GM19023 (cell line): Measurements from ENCODE around the gene URAD.
"Not testable (repeated sequence)": the region's sequence is repeated elsewhere in the genome, so short reads cannot be mapped to it uniquely, and the experiment has no call there.

Experiments used
- ATAC-seq: cut with Tn5 transposase; IDR thresholded peaks from one replicate; pipeline ENCODE4 v1.9.1; 2021; ENCODE audit warnings: mild to moderate bottlenecking, moderate library complexity; ENCODE audit not compliant: unreplicated experiment

Gene URAD

GRCh38 chr13:27971236-27971645 lies 17.3 kb downstream of the URAD start:
- ATAC-seq = no peak

GRCh38 chr13:27970382-27971235 lies 17.9 kb downstream of the URAD start:
- ATAC-seq = no peak

- no peak for ATAC-seq
Measured at GRCh38 chr13:27969866-27970229, 18.6 kb downstream of the URAD start.

GRCh38 chr13:27969082-27969865 lies 19.2 kb downstream of the URAD start, which contains the start of gene CDX2:
TSS of gene CDX2 (minus strand) at chr13:27969315. CDS start at chr13:27969006, 309 bp downstream.
- ATAC-seq = no peak

- no peak for ATAC-seq
Measured at GRCh38 chr13:27968316-27969081, 20.0 kb downstream of the URAD start.

- no peak for ATAC-seq
Measured at GRCh38 chr13:27967736-27968315, 20.7 kb downstream of the URAD start.

- no peak for ATAC-seq
Measured at GRCh38 chr13:27967203-27967735, 21.2 kb downstream of the URAD start.

- ATAC-seq = no peak
Measured at GRCh38 chr13:27966641-27967202, 21.8 kb downstream of the URAD start.

GRCh38 chr13:27965740-27966640 lies 22.5 kb downstream of the URAD start:
- ATAC-seq = no peak

GRCh38 chr13:27965343-27965739 lies 23.2 kb downstream of the URAD start:
- ATAC-seq = no peak

GRCh38 chr13:27964741-27965323 lies 23.7 kb downstream of the URAD start:
- ATAC-seq = no peak

GRCh38 chr13:27964206-27964605 lies 24.3 kb downstream of the URAD start:
- ATAC-seq = not testable (repeated sequence)

- ATAC-seq = no peak
Measured at GRCh38 chr13:27963491-27963890, 25.0 kb downstream of the URAD start.

GRCh38 chr13:27962982-27963381 lies 25.5 kb downstream of the URAD start:
- no peak for ATAC-seq

- ATAC-seq = no peak
Measured at GRCh38 chr13:27962128-27962841, 26.2 kb downstream of the URAD start.

GRCh38 chr13:27961227-27962085 lies 27.0 kb downstream of the URAD start:
- ATAC-seq = no peak
